Astrocyte (in vitro differentiated cells and primary cell): ENCODE data around the gene EIF4E1B. TPM values are rescaled to one million over a fixed set of nuclear protein-coding genes. Genes with fewer than 3 reads are reported as not detected.
A peak's percentile ranks its signal among the peaks of the same experiment; 100 is the strongest.

ENCODE experiments used
- DNase-seq: peaks from one replicate; pipeline ENCODE4 v3.0.0-alpha.2; 2010; ENCODE audit warnings: low read depth
- FAIRE-seq: peaks from 2 replicates; lab custom pipeline; 2011; peaks lifted over from hg19 to GRCh38; lab: Jason Lieb, UNC
- H2AFZ ChIP-seq: 2 replicates; pipeline ENCODE4 v1.6.0; 2012; ENCODE audit warnings: low read depth, low read length, inconsistent platforms
- H3K27ac ChIP-seq: 2 replicates; pipeline ENCODE4 v1.5.1; 2011; ENCODE audit warnings: low read depth, low read length, inconsistent platforms
- H3K27me3 ChIP-seq: 2 replicates; pipeline ENCODE4 v1.6.0; 2011; ENCODE audit warnings: low read length, inconsistent platforms; ENCODE audit not compliant: insufficient read depth
- H3K36me3 ChIP-seq: 2 replicates; pipeline ENCODE4 v1.5.1; 2011; ENCODE audit warnings: low read length, inconsistent platforms; ENCODE audit not compliant: insufficient read depth
- H3K4me1 ChIP-seq: 2 replicates; pipeline ENCODE4 v1.5.1; 2011; ENCODE audit warnings: low read length, inconsistent platforms; ENCODE audit not compliant: insufficient read depth
- H3K4me2 ChIP-seq: 2 replicates; pipeline ENCODE4 v1.6.0; 2012; ENCODE audit warnings: low read length, inconsistent platforms
- H3K4me3 ChIP-seq: 2 replicates; pipeline ENCODE4 v1.5.1; 2011; ENCODE audit warnings: low read depth, mild to moderate bottlenecking, low read length, inconsistent platforms; ENCODE audit not compliant: insufficient read depth
- H3K79me2 ChIP-seq: 2 replicates; pipeline ENCODE4 v1.6.0; 2012; ENCODE audit warnings: mild to moderate bottlenecking, low read length, inconsistent platforms; ENCODE audit not compliant: insufficient read depth
- H3K9ac ChIP-seq: 2 replicates; pipeline ENCODE4 v1.6.0; 2012; ENCODE audit warnings: mild to moderate bottlenecking, low read length, inconsistent platforms
- H3K9me3 ChIP-seq: 2 replicates; pipeline ENCODE4 v1.5.1; 2012; ENCODE audit warnings: low read depth, mild to moderate bottlenecking, low read length, inconsistent platforms; ENCODE audit not compliant: insufficient read depth
- H4K20me1 ChIP-seq: 2 replicates; pipeline ENCODE4 v1.6.0; 2012; ENCODE audit warnings: low read length, inconsistent platforms; ENCODE audit not compliant: insufficient read depth
- H3K27ac Mint-ChIP-seq: one replicate; pipeline ENCODE4 v1.8.0; 2021; ENCODE audit warnings: mild to moderate bottlenecking, mixed read lengths; ENCODE audit not compliant: unreplicated experiment
- H3K27me3 Mint-ChIP-seq: one replicate; pipeline ENCODE4 v1.8.0; 2021; ENCODE audit warnings: low read depth, mixed read lengths; ENCODE audit not compliant: unreplicated experiment
- H3K36me3 Mint-ChIP-seq: one replicate; pipeline ENCODE4 v1.8.0; 2021; ENCODE audit warnings: low read depth, mixed read lengths; ENCODE audit not compliant: unreplicated experiment
- H3K4me1 Mint-ChIP-seq: one replicate; pipeline ENCODE4 v1.8.0; 2021; ENCODE audit warnings: low read depth, mixed read lengths; ENCODE audit not compliant: unreplicated experiment
- H3K4me3 Mint-ChIP-seq: one replicate; pipeline ENCODE4 v1.8.0; 2021; ENCODE audit warnings: mild to moderate bottlenecking, moderate library complexity, mixed read lengths; ENCODE audit not compliant: unreplicated experiment
- H3K9me3 Mint-ChIP-seq: one replicate; pipeline ENCODE4 v1.8.0; 2021; ENCODE audit warnings: mild to moderate bottlenecking, mixed read lengths; ENCODE audit not compliant: unreplicated experiment
- EZH2 ChIP-seq: IDR thresholded peaks from 2 replicates; pipeline ENCODE4 v1.6.1; 2012; ENCODE audit warnings: mild to moderate bottlenecking, low read length, inconsistent platforms; ENCODE audit not compliant: insufficient read depth
- total RNA-seq: library from RNA; stranded (reverse); gene quantifications from 2 replicates; pipeline ENCODE4 v1.2.1, GENCODE V29; 2021
- TF ChIP-seq, protein P1 (sequence below): IDR thresholded peaks from 2 replicates; pipeline ENCODE4 v1.5.1; 2011; ENCODE audit warnings: low read depth, mild to moderate bottlenecking, inconsistent platforms, low read length, moderate library complexity; ENCODE audit not compliant: insufficient read depth

The EIF4E1B gene
- total RNA-seq, 1 donor from 2014 or later, result not detected

DNA sequence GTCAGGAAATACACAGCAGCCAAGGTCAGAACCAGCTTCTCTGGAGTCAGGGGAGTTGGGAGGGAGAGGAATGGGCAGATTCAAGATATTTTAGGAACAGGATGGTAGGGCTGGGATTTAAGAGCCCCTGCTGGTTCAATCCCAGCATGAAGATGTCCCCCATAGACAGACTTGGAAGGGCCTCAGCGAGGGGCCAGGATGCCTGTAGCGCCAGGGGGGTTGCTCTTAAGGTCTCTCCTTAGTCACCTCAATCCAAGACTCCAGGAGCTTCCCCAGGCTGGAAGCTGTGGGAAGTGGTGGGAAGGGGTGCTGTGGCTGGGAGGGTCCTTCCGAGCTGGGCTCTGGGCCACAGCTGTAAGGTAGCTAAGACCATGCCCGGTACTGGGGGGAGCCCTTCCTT, 8.7 kb downstream of the EIF4E1B start:
- Mint-ChIP-seq H3K27ac (peak overlapping the region; percentile 55), H3K4me1 (no peaks in the 10 kb centered on the region), H3K36me3 (no peaks in the 10 kb centered on the region), H3K27me3 (peaks cover 57% of the 10 kb centered on the region), H3K9me3 (peaks cover 7% of the 10 kb centered on the region), H3K4me3 (no peak overlapping the region)
- H3K79me2 ChIP-seq, result no peaks in the 10 kb centered on the region
- DNase-seq (no peak), FAIRE-seq (no peak)
- H4K20me1 ChIP-seq, result no peaks in the 10 kb centered on the region
- H3K4me2 ChIP-seq, result no peak overlapping the region
- H3K9me3 ChIP-seq, result no peaks in the 10 kb centered on the region
- TF ChIP-seq, protein P1, sequence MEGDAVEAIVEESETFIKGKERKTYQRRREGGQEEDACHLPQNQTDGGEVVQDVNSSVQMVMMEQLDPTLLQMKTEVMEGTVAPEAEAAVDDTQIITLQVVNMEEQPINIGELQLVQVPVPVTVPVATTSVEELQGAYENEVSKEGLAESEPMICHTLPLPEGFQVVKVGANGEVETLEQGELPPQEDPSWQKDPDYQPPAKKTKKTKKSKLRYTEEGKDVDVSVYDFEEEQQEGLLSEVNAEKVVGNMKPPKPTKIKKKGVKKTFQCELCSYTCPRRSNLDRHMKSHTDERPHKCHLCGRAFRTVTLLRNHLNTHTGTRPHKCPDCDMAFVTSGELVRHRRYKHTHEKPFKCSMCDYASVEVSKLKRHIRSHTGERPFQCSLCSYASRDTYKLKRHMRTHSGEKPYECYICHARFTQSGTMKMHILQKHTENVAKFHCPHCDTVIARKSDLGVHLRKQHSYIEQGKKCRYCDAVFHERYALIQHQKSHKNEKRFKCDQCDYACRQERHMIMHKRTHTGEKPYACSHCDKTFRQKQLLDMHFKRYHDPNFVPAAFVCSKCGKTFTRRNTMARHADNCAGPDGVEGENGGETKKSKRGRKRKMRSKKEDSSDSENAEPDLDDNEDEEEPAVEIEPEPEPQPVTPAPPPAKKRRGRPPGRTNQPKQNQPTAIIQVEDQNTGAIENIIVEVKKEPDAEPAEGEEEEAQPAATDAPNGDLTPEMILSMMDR, result no peak
- no peak for TF ChIP-seq EZH2
- no peak overlapping the region for H3K9ac ChIP-seq
- H3K27me3 ChIP-seq, result peaks cover 14% of the 10 kb centered on the region
- H3K36me3 ChIP-seq, result no peaks in the 10 kb centered on the region
- no peak overlapping the region for H2AFZ ChIP-seq
- no peak overlapping the region for H3K4me3 ChIP-seq
- no peaks in the 10 kb centered on the region for H3K4me1 ChIP-seq
- H3K27ac ChIP-seq, result no peak overlapping the region

GRCh38 chr5:176639981-176640380, 9.5 kb downstream of the EIF4E1B start:
- no peak overlapping the region for H2AFZ ChIP-seq
- peaks cover 12% of the 10 kb centered on the region for H3K27me3 ChIP-seq
- no peak overlapping the region for H3K4me2 ChIP-seq
- H3K9me3 ChIP-seq, result no peaks in the 10 kb centered on the region
- no peak overlapping the region for H3K27ac Mint-ChIP-seq
- FAIRE-seq, result no peak
- H3K79me2 ChIP-seq, result no peaks in the 10 kb centered on the region
- TF ChIP-seq, protein P1, result no peak
- TF ChIP-seq EZH2, result no peak
- H3K4me3 ChIP-seq, result no peak overlapping the region
- no peak overlapping the region for H3K9ac ChIP-seq
- peaks cover 52% of the 10 kb centered on the region for H3K27me3 Mint-ChIP-seq
- H3K4me1 Mint-ChIP-seq, result no peaks in the 10 kb centered on the region
- H3K36me3 ChIP-seq, result no peaks in the 10 kb centered on the region
- no peaks in the 10 kb centered on the region for H3K36me3 Mint-ChIP-seq
- DNase-seq, result no peak
- peaks cover 7% of the 10 kb centered on the region for H3K9me3 Mint-ChIP-seq
- no peaks in the 10 kb centered on the region for H3K4me1 ChIP-seq
- no peaks in the 10 kb centered on the region for H4K20me1 ChIP-seq
- no peak overlapping the region for H3K4me3 Mint-ChIP-seq
- H3K27ac ChIP-seq, result no peak overlapping the region

GRCh38 chr5:176640616-176641015, 10.1 kb downstream of the EIF4E1B start:
- no peaks in the 10 kb centered on the region for H3K79me2 ChIP-seq
- no peaks in the 10 kb centered on the region for H3K4me1 ChIP-seq
- no peak overlapping the region for H3K4me3 Mint-ChIP-seq
- H3K27ac ChIP-seq, result no peak overlapping the region
- H3K36me3 ChIP-seq, result no peaks in the 10 kb centered on the region
- FAIRE-seq (no peak), DNase-seq (no peak)
- H2AFZ ChIP-seq, result no peak overlapping the region
- H3K4me1 Mint-ChIP-seq, result no peaks in the 10 kb centered on the region
- H3K4me3 ChIP-seq, result no peak overlapping the region
- no peaks in the 10 kb centered on the region for H4K20me1 ChIP-seq
- TF ChIP-seq EZH2, result no peak
- TF ChIP-seq, protein P1, result no peak
- H3K27me3 ChIP-seq, result peaks cover 7% of the 10 kb centered on the region
- peaks cover 4% of the 10 kb centered on the region for H3K9me3 Mint-ChIP-seq
- no peak overlapping the region for H3K9ac ChIP-seq
- no peak overlapping the region for H3K27ac Mint-ChIP-seq
- no peaks in the 10 kb centered on the region for H3K36me3 Mint-ChIP-seq
- H3K4me2 ChIP-seq, result no peak overlapping the region
- H3K9me3 ChIP-seq, result no peaks in the 10 kb centered on the region
- H3K27me3 Mint-ChIP-seq, result peaks cover 48% of the 10 kb centered on the region
